Measurements from ENCODE around the gene HLA-DOA.

The HLA-DOA gene

GRCh38 chr6:32984622-32985389 is 24.6 kb downstream of the HLA-DOA start (continued):
- TF ChIP-seq PRDM2 (tag by site-specific recombination; IDR thresholded peaks at IDR 0.05; ENCODE audit: borderline replicate concordance) (no peak), ZNF555 (tag by site-specific recombination; conservative IDR thresholded peaks at IDR 0.05) (no peak), BCL11B (tag by site-specific recombination; IDR thresholded peaks at IDR 0.05; ENCODE audit: low read depth) (no peak), ATF2 (tag by site-specific recombination; IDR thresholded peaks at IDR 0.05; ENCODE audit: low read depth) (no peak), ZBTB21 (tag by site-specific recombination; IDR thresholded peaks at IDR 0.05) (no peak), PRDM6 (tag by site-specific recombination; IDR thresholded peaks at IDR 0.05) (no peak), ZNF112 (tag by site-specific recombination; IDR thresholded peaks at IDR 0.05) (no peak), GFI1B (tag by site-specific recombination; IDR thresholded peaks at IDR 0.05) (no peak), HOXA7 (CRISPR knock-in tag; IDR thresholded peaks at IDR 0.05; ENCODE audit: borderline replicate concordance) (no peak), ZNF792 (tag by site-specific recombination; IDR thresholded peaks at IDR 0.05) (no peak), SP3 (tag by site-specific recombination; IDR thresholded peaks at IDR 0.05) (no peak), SETDB1 (IDR thresholded peaks at IDR 0.05; ENCODE audit: insufficient read length, low read length) (no peak), WT1 (tag by site-specific recombination; IDR thresholded peaks at IDR 0.05) (no peak), PATZ1 (tag by site-specific recombination; IDR thresholded peaks at IDR 0.05) (no peak; the same call in 1 of the 2 replicates), KLF9 (tag by site-specific recombination; IDR thresholded peaks at IDR 0.05; ENCODE audit: low read depth) (no peak), EGR2 (tag by site-specific recombination; IDR thresholded peaks at IDR 0.05; ENCODE audit: low read depth) (no peak), MYNN (tag by site-specific recombination; IDR thresholded peaks at IDR 0.05; ENCODE audit: borderline replicate concordance) (no peak), ZNF121 (tag by site-specific recombination; IDR thresholded peaks at IDR 0.05) (no peak), TRIM28 (IDR thresholded peaks at IDR 0.05; ENCODE audit: borderline replicate concordance, low read length) (0 out of 2 replicates have a peak, but pooled peaks have one; percentile 23), ZNF133 (tag by site-specific recombination; IDR thresholded peaks at IDR 0.05) (no peak), MEIS1 (CRISPR knock-in tag; IDR thresholded peaks at IDR 0.05; ENCODE audit: borderline replicate concordance) (0 out of 2 replicates have a peak, but pooled peaks have one; percentile 68), ZNF501 (tag by site-specific recombination; IDR thresholded peaks at IDR 0.05) (no peak), ELK4 (IDR thresholded peaks at IDR 0.05; ENCODE audit: borderline replicate concordance, low read depth, low read length) (no peak), KLF10 (tag by site-specific recombination; IDR thresholded peaks at IDR 0.05) (no peak), ZNF670 (tag by site-specific recombination; IDR thresholded peaks at IDR 0.05; ENCODE audit: low read depth) (no peak), ZNF549 (tag by site-specific recombination; IDR thresholded peaks at IDR 0.05) (no peak), ZNF394 (tag by site-specific recombination; IDR thresholded peaks at IDR 0.05; ENCODE audit: borderline replicate concordance) (no peak)
